Sigmoid colon (tissue), 4 donors: ENCODE measurements around the gene COA6.

ENCODE experiments used
- EP300 ChIP-seq, 4 donors: sonication (generic); formaldehyde crosslinking; IDR thresholded peaks; one replicate each; pipeline ENCODE4 v1.6.1; 2017; ENCODE audit warnings: antibody characterized with exemption in 4 of 4
- POLR2A ChIP-seq, 2 donors: fragments of 450-650 bp; IDR thresholded peaks; one replicate each; pipeline ENCODE4 v1.6.1; 2016; ENCODE audit warnings: antibody characterized with exemption in 2 of 2, mild to moderate bottlenecking in 2 of 2, moderate library complexity in 2 of 2
- POLR2AphosphoS5 ChIP-seq, 4 donors: sonication (generic); formaldehyde crosslinking; IDR thresholded peaks; one replicate each; pipeline ENCODE4 v1.6.1; 2017; ENCODE audit warnings: antibody characterized with exemption in 4 of 4
- TF ChIP-seq, protein P1 (sequence below), 4 experiments: fragments of 450-650 bp in 3 of 4; fragments of 200-600 bp in 1 of 4; IDR thresholded peaks; one replicate each; pipeline ENCODE4 v1.5.1; 2016 to 2019; ENCODE audit warnings: antibody characterized with exemption in 4 of 4, mild to moderate bottlenecking in 3 of 4, moderate library complexity in 2 of 4

DNA sequence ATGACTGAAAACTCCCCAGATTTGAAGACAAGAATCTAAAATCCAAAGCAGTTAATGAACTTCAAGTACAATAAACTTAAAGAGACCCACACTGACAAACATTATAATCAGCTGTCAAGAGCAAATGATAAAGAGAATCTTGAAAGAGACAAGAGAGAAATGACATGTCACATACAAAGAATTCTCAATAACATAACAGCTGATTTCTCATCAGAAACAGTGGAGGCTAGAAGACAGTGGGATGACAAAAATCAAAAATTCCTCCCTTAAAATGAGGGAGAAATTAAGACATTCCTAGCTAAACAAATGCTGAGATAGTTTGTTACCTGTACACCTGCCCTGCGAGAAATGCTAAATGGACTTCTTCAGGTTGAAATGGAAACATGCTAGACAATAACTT lies 36.0 kb upstream of the COA6 start:
- TF ChIP-seq, protein P1, sequence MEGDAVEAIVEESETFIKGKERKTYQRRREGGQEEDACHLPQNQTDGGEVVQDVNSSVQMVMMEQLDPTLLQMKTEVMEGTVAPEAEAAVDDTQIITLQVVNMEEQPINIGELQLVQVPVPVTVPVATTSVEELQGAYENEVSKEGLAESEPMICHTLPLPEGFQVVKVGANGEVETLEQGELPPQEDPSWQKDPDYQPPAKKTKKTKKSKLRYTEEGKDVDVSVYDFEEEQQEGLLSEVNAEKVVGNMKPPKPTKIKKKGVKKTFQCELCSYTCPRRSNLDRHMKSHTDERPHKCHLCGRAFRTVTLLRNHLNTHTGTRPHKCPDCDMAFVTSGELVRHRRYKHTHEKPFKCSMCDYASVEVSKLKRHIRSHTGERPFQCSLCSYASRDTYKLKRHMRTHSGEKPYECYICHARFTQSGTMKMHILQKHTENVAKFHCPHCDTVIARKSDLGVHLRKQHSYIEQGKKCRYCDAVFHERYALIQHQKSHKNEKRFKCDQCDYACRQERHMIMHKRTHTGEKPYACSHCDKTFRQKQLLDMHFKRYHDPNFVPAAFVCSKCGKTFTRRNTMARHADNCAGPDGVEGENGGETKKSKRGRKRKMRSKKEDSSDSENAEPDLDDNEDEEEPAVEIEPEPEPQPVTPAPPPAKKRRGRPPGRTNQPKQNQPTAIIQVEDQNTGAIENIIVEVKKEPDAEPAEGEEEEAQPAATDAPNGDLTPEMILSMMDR (IDR thresholded peaks at IDR 0.05), result no peak
- TF ChIP-seq POLR2AphosphoS5 (IDR thresholded peaks at IDR 0.05) (no peak), EP300 (IDR thresholded peaks at IDR 0.05) (no peak), POLR2A (IDR thresholded peaks at IDR 0.05) (no peak)
